Measurements from ENCODE around the gene UBXN2A.
"Not testable (repeated sequence)": the region's sequence is repeated elsewhere in the genome, so short reads cannot be mapped to it uniquely, and the experiment has no call there.

Gene UBXN2A

DNA sequence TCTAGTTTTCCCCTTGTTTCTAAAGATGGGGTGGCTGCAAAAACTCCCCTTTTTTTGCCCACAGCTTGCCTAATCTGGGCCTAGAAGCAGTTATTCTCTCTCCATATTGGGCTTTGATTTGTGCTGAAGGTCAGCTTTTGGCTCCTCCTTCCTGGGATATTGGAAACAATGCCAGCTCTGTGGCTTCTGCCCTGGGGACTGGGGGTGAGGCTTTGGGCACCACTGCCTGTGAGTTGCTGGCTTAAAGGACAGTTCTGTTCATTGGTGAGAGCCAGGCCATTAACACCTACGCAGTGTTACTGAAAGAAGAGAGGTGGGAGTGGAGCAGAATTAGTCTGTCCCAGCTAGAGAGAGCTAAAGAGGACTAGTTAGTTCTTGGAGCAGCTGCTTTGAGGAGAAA, 4.3 kb downstream of the UBXN2A start:
- DNase-seq (ENCODE audit: low read depth in 1 of 2, low spot score in 1 of 2) = no peak
- Histone ChIP-seq H3K4me3 (replicated peaks; ENCODE audit: insufficient read depth, low read length) (no peak overlapping the region), H3K27ac (replicated peaks) (no peak overlapping the region), H3K27me3 (ENCODE audit: insufficient read depth, poor library complexity, severe bottlenecking) (no peaks in the 10 kb centered on the region)
- TF ChIP-seq SPI1 (IDR thresholded peaks at IDR 0.05; ENCODE audit: borderline replicate concordance, low read depth) (no peak), POLR2AphosphoS5 (IDR thresholded peaks at IDR 0.05; ENCODE audit: low read depth) (no peak), GABPA (IDR thresholded peaks at IDR 0.05; ENCODE audit: low read depth) (no peak)
- TF ChIP-seq, protein P1, sequence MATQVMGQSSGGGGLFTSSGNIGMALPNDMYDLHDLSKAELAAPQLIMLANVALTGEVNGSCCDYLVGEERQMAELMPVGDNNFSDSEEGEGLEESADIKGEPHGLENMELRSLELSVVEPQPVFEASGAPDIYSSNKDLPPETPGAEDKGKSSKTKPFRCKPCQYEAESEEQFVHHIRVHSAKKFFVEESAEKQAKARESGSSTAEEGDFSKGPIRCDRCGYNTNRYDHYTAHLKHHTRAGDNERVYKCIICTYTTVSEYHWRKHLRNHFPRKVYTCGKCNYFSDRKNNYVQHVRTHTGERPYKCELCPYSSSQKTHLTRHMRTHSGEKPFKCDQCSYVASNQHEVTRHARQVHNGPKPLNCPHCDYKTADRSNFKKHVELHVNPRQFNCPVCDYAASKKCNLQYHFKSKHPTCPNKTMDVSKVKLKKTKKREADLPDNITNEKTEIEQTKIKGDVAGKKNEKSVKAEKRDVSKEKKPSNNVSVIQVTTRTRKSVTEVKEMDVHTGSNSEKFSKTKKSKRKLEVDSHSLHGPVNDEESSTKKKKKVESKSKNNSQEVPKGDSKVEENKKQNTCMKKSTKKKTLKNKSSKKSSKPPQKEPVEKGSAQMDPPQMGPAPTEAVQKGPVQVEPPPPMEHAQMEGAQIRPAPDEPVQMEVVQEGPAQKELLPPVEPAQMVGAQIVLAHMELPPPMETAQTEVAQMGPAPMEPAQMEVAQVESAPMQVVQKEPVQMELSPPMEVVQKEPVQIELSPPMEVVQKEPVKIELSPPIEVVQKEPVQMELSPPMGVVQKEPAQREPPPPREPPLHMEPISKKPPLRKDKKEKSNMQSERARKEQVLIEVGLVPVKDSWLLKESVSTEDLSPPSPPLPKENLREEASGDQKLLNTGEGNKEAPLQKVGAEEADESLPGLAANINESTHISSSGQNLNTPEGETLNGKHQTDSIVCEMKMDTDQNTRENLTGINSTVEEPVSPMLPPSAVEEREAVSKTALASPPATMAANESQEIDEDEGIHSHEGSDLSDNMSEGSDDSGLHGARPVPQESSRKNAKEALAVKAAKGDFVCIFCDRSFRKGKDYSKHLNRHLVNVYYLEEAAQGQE (IDR thresholded peaks at IDR 0.05; ENCODE audit: insufficient replicate concordance, low read depth) = no peak
- TF ChIP-seq, protein P2, sequence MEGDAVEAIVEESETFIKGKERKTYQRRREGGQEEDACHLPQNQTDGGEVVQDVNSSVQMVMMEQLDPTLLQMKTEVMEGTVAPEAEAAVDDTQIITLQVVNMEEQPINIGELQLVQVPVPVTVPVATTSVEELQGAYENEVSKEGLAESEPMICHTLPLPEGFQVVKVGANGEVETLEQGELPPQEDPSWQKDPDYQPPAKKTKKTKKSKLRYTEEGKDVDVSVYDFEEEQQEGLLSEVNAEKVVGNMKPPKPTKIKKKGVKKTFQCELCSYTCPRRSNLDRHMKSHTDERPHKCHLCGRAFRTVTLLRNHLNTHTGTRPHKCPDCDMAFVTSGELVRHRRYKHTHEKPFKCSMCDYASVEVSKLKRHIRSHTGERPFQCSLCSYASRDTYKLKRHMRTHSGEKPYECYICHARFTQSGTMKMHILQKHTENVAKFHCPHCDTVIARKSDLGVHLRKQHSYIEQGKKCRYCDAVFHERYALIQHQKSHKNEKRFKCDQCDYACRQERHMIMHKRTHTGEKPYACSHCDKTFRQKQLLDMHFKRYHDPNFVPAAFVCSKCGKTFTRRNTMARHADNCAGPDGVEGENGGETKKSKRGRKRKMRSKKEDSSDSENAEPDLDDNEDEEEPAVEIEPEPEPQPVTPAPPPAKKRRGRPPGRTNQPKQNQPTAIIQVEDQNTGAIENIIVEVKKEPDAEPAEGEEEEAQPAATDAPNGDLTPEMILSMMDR (IDR thresholded peaks at IDR 0.05; ENCODE audit: insufficient read depth, low read length) = no peak

DNA sequence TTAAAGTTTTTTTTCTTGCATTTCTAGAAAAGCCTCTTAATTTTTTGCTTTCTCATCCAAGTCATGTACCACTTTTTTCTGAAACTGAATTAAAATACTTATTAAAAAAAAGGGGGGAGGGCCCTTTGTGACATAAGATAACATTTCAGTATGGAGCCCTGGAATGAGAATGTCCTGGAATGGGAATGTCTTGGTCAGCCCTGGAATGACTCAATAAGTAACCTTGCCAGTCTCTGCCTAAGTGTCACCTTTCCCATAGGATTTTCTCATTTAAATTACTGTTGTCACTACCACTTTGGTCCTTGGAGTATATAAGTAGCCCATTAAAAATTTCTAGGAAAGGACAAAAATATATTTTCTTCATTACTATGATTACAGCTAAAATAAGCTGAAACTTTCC, 4.7 kb downstream of the UBXN2A start:
- TF ChIP-seq, protein P1 (IDR thresholded peaks at IDR 0.05; ENCODE audit: insufficient replicate concordance, low read depth) = no peak
- TF ChIP-seq, protein P2 (IDR thresholded peaks at IDR 0.05; ENCODE audit: insufficient read depth, low read length) = no peak
- TF ChIP-seq POLR2AphosphoS5 (IDR thresholded peaks at IDR 0.05; ENCODE audit: low read depth) = no peak
- no peak for TF ChIP-seq GABPA (IDR thresholded peaks at IDR 0.05; ENCODE audit: low read depth)
- TF ChIP-seq SPI1 (IDR thresholded peaks at IDR 0.05; ENCODE audit: borderline replicate concordance, low read depth) = no peak
- Histone ChIP-seq H3K4me3 (replicated peaks; ENCODE audit: insufficient read depth, low read length) (no peak overlapping the region), H3K27me3 (ENCODE audit: insufficient read depth, poor library complexity, severe bottlenecking) (no peaks in the 10 kb centered on the region), H3K27ac (replicated peaks) (no peak overlapping the region)
- DNase-seq (ENCODE audit: low read depth in 1 of 2, low spot score in 1 of 2) = no peak

GRCh38 chr2:23947350-23947749, 7.1 kb downstream of the UBXN2A start:
- no peak for TF ChIP-seq SPI1 (IDR thresholded peaks at IDR 0.05; ENCODE audit: borderline replicate concordance, low read depth)
- TF ChIP-seq, protein P2 (IDR thresholded peaks at IDR 0.05; ENCODE audit: insufficient read depth, low read length) = no peak
- TF ChIP-seq, protein P1 (IDR thresholded peaks at IDR 0.05; ENCODE audit: insufficient replicate concordance, low read depth) = no peak
- TF ChIP-seq GABPA (IDR thresholded peaks at IDR 0.05; ENCODE audit: low read depth) = no peak
- no peak for TF ChIP-seq POLR2AphosphoS5 (IDR thresholded peaks at IDR 0.05; ENCODE audit: low read depth)
- no peak for DNase-seq (ENCODE audit: low read depth in 1 of 2, low spot score in 1 of 2)
- no peak overlapping the region for H3K27ac ChIP-seq (replicated peaks)
- no peak overlapping the region for H3K4me3 ChIP-seq (replicated peaks; ENCODE audit: insufficient read depth, low read length)
- no peaks in the 10 kb centered on the region for H3K27me3 ChIP-seq (ENCODE audit: insufficient read depth, poor library complexity, severe bottlenecking)

DNA sequence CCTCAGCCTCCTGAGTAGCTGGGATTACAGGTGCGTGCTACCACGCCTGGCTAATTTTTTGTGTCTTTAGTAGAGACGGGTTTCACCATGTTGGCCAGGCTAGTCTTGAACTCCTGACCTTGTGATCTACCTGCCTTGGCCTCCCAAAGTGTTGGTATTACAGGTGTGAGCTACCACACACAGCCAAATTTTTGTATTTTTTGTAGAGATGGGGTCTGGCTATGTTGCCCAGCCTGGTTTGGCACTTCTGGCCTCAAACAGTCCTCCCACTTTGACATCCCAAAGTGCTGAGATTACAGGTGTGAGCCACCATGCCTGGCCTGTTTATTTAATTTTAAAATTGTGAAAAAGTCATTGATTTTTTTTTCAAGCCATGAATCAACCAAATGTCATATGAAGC, 12.3 kb downstream of the UBXN2A start:
- DNase-seq (ENCODE audit: low read depth in 1 of 2, low spot score in 1 of 2) = not testable (repeated sequence)

More for the DNA sequence above, 12.3 kb downstream of the UBXN2A start:
- H3K27me3 ChIP-seq (ENCODE audit: insufficient read depth, poor library complexity, severe bottlenecking); H3K4me3 ChIP-seq (replicated peaks; ENCODE audit: insufficient read depth, low read length); H3K27ac ChIP-seq (replicated peaks): not testable (repeated sequence)
